Pericardium fibroblast (primary cell): ENCODE data around the gene ENAH. TPM values are rescaled to one million over a fixed set of nuclear protein-coding genes. Genes with fewer than 3 reads are reported as not detected.

Experiments
- total RNA-seq: library from RNA; depleted of rRNA; stranded (reverse); fragments of >200 nt; gene quantifications from 2 replicates; pipeline ENCODE4 v1.2.3, GENCODE V29; 2015

The ENAH gene
- 25.1 and 50.0 TPM in 2 replicates for total RNA-seq

GRCh38 chr1:225652729-225653462 is at the start of gene ENAH:
ENAH (minus strand) TSS chr1:225653123; CDS start chr1:225652690, 433 bp downstream.

Other genes starting within 250 kb of the ENAH start
- gene LBR, start 225.1 kb downstream of the ENAH start, total RNA-seq: 15.8 and 32.5 TPM in 2 replicates
- 112 and 140 TPM in 2 replicates for gene SRP9, start 124.7 kb upstream of the ENAH start, total RNA-seq
- 59.6 and 72.3 TPM in 2 replicates for gene EPHX1, start 157.0 kb upstream of the ENAH start, total RNA-seq
- 7.1 and 11.2 TPM in 2 replicates for gene TMEM63A, start 229.3 kb upstream of the ENAH start, total RNA-seq
- gene LEFTY1, start 236.0 kb upstream of the ENAH start, total RNA-seq: not detected in 2 replicates